HEK293 (cell line): ENCODE measurements around the gene TTBK1.

Experiments
- CTCF ChIA-PET: fragments of 350-600 bp; formaldehyde crosslinking; extraction: SDS; loops from one replicate; lab custom pipeline; 2021; ENCODE audit warnings: antibody characterized with exemption; lab: Yijun Ruan, JAX
- POLR2A ChIA-PET: fragments of 300-600 bp; formaldehyde crosslinking; extraction: SDS; loops from one replicate; lab custom pipeline; 2020; ENCODE audit warnings: antibody characterized with exemption, inconsistent platforms; lab: Yijun Ruan, JAX
- H3K27ac ChIP-seq: fragments of 200-500 bp; sonication (Bioruptor generic); 2 replicates; pipeline ENCODE4 v1.5.1; 2014; ENCODE audit warnings: low read depth, low read length, control low read depth, inconsistent platforms; ENCODE audit errors: extremely low read depth
- H3K36me3 ChIP-seq, 2 experiments: fragments of 200-500 bp in 1 of 2; sonication (Bioruptor generic) in 1 of 2; 1 replicate in 1 of 2; 2 replicates in 1 of 2; pipeline ENCODE4 v1.5.1; 2014 to 2017; ENCODE audit warnings: inconsistent platforms in 2 of 2, low read length in 2 of 2; ENCODE audit not compliant: control insufficient read depth in 2 of 2, insufficient read depth in 1 of 2
- H3K4me1 ChIP-seq: fragments of 200-500 bp; sonication (Bioruptor generic); 2 replicates; pipeline ENCODE4 v1.5.1; 2014; ENCODE audit warnings: mild to moderate bottlenecking, low read length, inconsistent platforms; ENCODE audit not compliant: control insufficient read depth, insufficient read depth
- H3K4me3 ChIP-seq: 2 replicates; pipeline ENCODE4 v1.5.1; 2011; ENCODE audit warnings: low read depth, mild to moderate bottlenecking, control low read depth, low read length, moderate library complexity
- H3K9me3 ChIP-seq: fragments of 200-500 bp; sonication (Bioruptor generic); 2 replicates; pipeline ENCODE4 v1.5.1; 2014; ENCODE audit warnings: low read depth, low read length, inconsistent platforms; ENCODE audit not compliant: control insufficient read depth, insufficient read depth
- BCL11A ChIP-seq: fragments of 450-650 bp; formaldehyde crosslinking; IDR thresholded peaks from 2 replicates; pipeline ENCODE4 v1.5.1; 2016; ENCODE audit warnings: low read depth, missing biosample characterization, missing genetic modification characterization
- FEZF1 ChIP-seq: fragments of 450-650 bp; formaldehyde crosslinking; IDR thresholded peaks from 2 replicates; pipeline ENCODE4 v1.5.1; 2016; ENCODE audit warnings: missing biosample characterization, missing genetic modification characterization
- SETDB1 ChIP-seq: IDR thresholded peaks from one replicate; pipeline ENCODE4 v1.6.1; 2017; ENCODE audit warnings: mild to moderate bottlenecking, low read length, moderate library complexity, mixed read lengths; ENCODE audit not compliant: insufficient read length
- YY2 ChIP-seq: fragments of 450-650 bp; formaldehyde crosslinking; IDR thresholded peaks from 2 replicates; pipeline ENCODE4 v1.5.1; 2016; ENCODE audit warnings: missing biosample characterization, missing genetic modification characterization
- ZBTB20 ChIP-seq: fragments of 450-650 bp; formaldehyde crosslinking; IDR thresholded peaks from 2 replicates; pipeline ENCODE4 v1.5.1; 2016; ENCODE audit warnings: missing biosample characterization, missing genetic modification characterization
- ZBTB44 ChIP-seq: fragments of 450-650 bp; IDR thresholded peaks from 2 replicates; pipeline ENCODE4 v1.5.1; 2018; ENCODE audit warnings: missing biosample characterization, mild to moderate bottlenecking, missing genetic modification characterization
- ZBTB49 ChIP-seq: fragments of 450-650 bp; formaldehyde crosslinking; IDR thresholded peaks from 2 replicates; pipeline ENCODE4 v1.5.1; 2016; ENCODE audit warnings: missing biosample characterization, missing genetic modification characterization, low read depth
- ZBTB8A ChIP-seq: fragments of 450-650 bp; formaldehyde crosslinking; IDR thresholded peaks from 2 replicates; pipeline ENCODE4 v1.5.1; 2016; ENCODE audit warnings: missing biosample characterization, missing genetic modification characterization
- ZNF10 ChIP-seq: fragments of 450-650 bp; formaldehyde crosslinking; IDR thresholded peaks from 2 replicates; pipeline ENCODE4 v1.5.1; 2017; ENCODE audit warnings: missing biosample characterization, missing genetic modification characterization
- ZNF202 ChIP-seq: fragments of 450-650 bp; formaldehyde crosslinking; IDR thresholded peaks from 2 replicates; pipeline ENCODE4 v1.5.1; 2016; ENCODE audit warnings: missing biosample characterization, missing genetic modification characterization, borderline replicate concordance
- ZNF23 ChIP-seq: fragments of 450-650 bp; formaldehyde crosslinking; IDR thresholded peaks from 2 replicates; pipeline ENCODE4 v1.5.1; 2016; ENCODE audit warnings: missing biosample characterization, missing genetic modification characterization, borderline replicate concordance
- ZNF302 ChIP-seq: fragments of 450-650 bp; formaldehyde crosslinking; IDR thresholded peaks from 2 replicates; pipeline ENCODE4 v1.5.1; 2016; ENCODE audit warnings: missing biosample characterization, missing genetic modification characterization, low read depth
- ZNF354C ChIP-seq: fragments of 450-650 bp; formaldehyde crosslinking; IDR thresholded peaks from 2 replicates; pipeline ENCODE4 v1.5.1; 2016; ENCODE audit warnings: missing biosample characterization, missing genetic modification characterization, low read depth, borderline replicate concordance
- ZNF398 ChIP-seq: fragments of 450-650 bp; formaldehyde crosslinking; IDR thresholded peaks from 2 replicates; pipeline ENCODE4 v1.5.1; 2017; ENCODE audit warnings: missing biosample characterization, missing genetic modification characterization
- ZNF48 ChIP-seq: fragments of 450-650 bp; formaldehyde crosslinking; IDR thresholded peaks from 2 replicates; pipeline ENCODE4 v1.5.1; 2016; ENCODE audit warnings: missing biosample characterization, missing genetic modification characterization
- ZNF501 ChIP-seq: fragments of 450-650 bp; formaldehyde crosslinking; IDR thresholded peaks from 2 replicates; pipeline ENCODE4 v1.5.1; 2016; ENCODE audit warnings: missing biosample characterization, missing genetic modification characterization
- ZNF521 ChIP-seq: fragments of 450-650 bp; formaldehyde crosslinking; IDR thresholded peaks from 2 replicates; pipeline ENCODE4 v1.5.1; 2017; ENCODE audit warnings: missing biosample characterization, mild to moderate bottlenecking, missing genetic modification characterization
- ZNF549 ChIP-seq: fragments of 450-650 bp; IDR thresholded peaks from 2 replicates; pipeline ENCODE4 v1.5.1; 2018; ENCODE audit warnings: missing biosample characterization, missing genetic modification characterization, mild to moderate bottlenecking, inconsistent platforms, moderate library complexity
- ZNF701 ChIP-seq: fragments of 450-650 bp; formaldehyde crosslinking; IDR thresholded peaks from 2 replicates; pipeline ENCODE4 v1.5.1; 2016; ENCODE audit warnings: missing biosample characterization, missing genetic modification characterization
- ZNF707 ChIP-seq: fragments of 450-650 bp; formaldehyde crosslinking; IDR thresholded peaks from 2 replicates; pipeline ENCODE4 v1.5.1; 2016; ENCODE audit warnings: missing biosample characterization, missing genetic modification characterization
- ZNF747 ChIP-seq: fragments of 450-650 bp; formaldehyde crosslinking; IDR thresholded peaks from 2 replicates; pipeline ENCODE4 v1.5.1; 2016; ENCODE audit warnings: missing biosample characterization, missing genetic modification characterization
- ZNF777 ChIP-seq: fragments of 450-650 bp; formaldehyde crosslinking; IDR thresholded peaks from 2 replicates; pipeline ENCODE4 v1.5.1; 2017; ENCODE audit warnings: missing biosample characterization, missing genetic modification characterization, borderline replicate concordance
- ZXDB ChIP-seq: fragments of 450-650 bp; formaldehyde crosslinking; IDR thresholded peaks from 2 replicates; pipeline ENCODE4 v1.5.1; 2016; ENCODE audit warnings: missing biosample characterization, missing genetic modification characterization
- TF ChIP-seq, protein P1 (sequence below): fragments of 450-650 bp; formaldehyde crosslinking; IDR thresholded peaks from 2 replicates; pipeline ENCODE4 v1.5.1; 2016; ENCODE audit warnings: missing biosample characterization, missing genetic modification characterization
- TF ChIP-seq, protein P2 (sequence below): fragments of 450-650 bp; formaldehyde crosslinking; IDR thresholded peaks from 2 replicates; pipeline ENCODE4 v1.5.1; 2016; ENCODE audit warnings: missing biosample characterization, missing genetic modification characterization

The TTBK1 gene

DNA sequence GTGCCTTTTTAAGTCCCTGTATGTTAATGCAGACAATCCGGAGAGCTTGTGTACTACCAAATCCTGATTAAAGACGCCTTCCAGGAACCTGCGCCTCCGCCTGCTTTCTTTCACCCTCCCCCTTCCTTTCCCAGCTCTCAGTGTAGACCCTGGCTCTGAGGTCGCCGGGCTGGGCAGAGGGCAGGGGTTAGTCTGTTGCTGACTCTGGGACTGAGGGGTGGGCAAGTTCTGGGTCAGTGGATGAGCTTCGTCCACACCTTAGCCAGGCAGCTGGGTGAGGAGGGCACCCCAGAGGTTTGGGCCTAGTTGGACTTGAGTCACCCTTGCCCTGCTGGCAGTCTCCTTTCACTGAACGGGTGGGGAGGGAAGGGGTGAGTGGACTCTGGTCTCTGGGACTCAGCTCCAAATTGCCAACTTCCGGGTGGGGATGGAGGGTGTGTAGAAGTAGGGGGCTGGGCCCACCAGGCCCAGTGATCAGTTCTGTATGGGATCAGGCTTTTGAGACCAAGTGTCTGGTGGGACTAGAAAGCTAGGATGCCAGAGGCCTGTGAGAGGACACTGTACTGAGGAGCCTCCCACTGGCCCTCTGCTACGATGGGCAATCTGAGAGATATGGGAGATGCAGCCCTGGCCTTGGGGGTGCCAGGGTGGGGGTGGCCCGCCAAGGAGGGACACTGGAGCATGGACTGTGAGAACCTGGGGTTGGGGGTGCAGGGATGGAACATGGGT lies 33.5 kb downstream of the TTBK1 start (continued):
- TF ChIP-seq ZBTB49 (tag by site-specific recombination) (no peak), ZNF777 (tag by site-specific recombination) (no peak), YY2 (tag by site-specific recombination) (no peak), ZNF701 (no peak), ZXDB (tag by site-specific recombination) (no peak), ZNF549 (tag by site-specific recombination) (no peak)
- TF ChIP-seq, all 188 proteins: peak for 0

GRCh38 chr6:43277306-43277642 lies 34.0 kb downstream of the TTBK1 start:
- POLR2A ChIA-PET: no interaction called here
- Histone ChIP-seq H3K27ac (no peak overlapping the region), H3K36me3 (no peaks in the 10 kb centered on the region), H3K4me1 (no peaks in the 10 kb centered on the region), H3K9me3 (no peaks in the 10 kb centered on the region), H3K4me3 (no peak overlapping the region)
- TF ChIP-seq ZNF48 (tag by site-specific recombination): no peak
- no peak for TF ChIP-seq ZNF354C (tag by site-specific recombination)
- TF ChIP-seq, protein P1, sequence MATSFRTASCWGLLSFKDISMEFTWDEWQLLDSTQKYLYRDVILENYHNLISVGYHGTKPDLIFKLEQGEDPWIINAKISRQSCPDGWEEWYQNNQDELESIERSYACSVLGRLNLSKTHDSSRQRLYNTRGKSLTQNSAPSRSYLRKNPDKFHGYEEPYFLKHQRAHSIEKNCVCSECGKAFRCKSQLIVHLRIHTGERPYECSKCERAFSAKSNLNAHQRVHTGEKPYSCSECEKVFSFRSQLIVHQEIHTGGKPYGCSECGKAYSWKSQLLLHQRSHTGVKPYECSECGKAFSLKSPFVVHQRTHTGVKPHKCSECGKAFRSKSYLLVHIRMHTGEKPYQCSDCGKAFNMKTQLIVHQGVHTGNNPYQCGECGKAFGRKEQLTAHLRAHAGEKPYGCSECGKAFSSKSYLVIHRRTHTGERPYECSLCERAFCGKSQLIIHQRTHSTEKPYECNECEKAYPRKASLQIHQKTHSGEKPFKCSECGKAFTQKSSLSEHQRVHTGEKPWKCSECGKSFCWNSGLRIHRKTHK (tag by site-specific recombination): no peak
- TF ChIP-seq, protein P2, sequence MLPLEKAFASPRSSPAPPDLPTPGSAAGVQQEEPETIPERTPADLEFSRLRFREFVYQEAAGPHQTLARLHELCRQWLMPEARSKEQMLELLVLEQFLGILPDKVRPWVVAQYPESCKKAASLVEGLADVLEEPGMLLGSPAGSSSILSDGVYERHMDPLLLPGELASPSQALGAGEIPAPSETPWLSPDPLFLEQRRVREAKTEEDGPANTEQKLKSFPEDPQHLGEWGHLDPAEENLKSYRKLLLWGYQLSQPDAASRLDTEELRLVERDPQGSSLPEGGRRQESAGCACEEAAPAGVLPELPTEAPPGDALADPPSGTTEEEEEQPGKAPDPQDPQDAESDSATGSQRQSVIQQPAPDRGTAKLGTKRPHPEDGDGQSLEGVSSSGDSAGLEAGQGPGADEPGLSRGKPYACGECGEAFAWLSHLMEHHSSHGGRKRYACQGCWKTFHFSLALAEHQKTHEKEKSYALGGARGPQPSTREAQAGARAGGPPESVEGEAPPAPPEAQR (tag by site-specific recombination): no peak
- TF ChIP-seq BCL11A (tag by site-specific recombination): no peak
- no peak for TF ChIP-seq ZNF521
- TF ChIP-seq FEZF1: no peak
- TF ChIP-seq ZNF707: no peak
- TF ChIP-seq ZBTB44 (tag by site-specific recombination): no peak
- TF ChIP-seq YY2 (tag by site-specific recombination): no peak
- no peak for TF ChIP-seq ZNF302 (tag by site-specific recombination)
- no peak for TF ChIP-seq ZNF10
- no peak for TF ChIP-seq ZNF202 (tag by site-specific recombination)
- TF ChIP-seq ZBTB20: no peak
- no peak for TF ChIP-seq ZNF747 (tag by site-specific recombination)
- no peak for TF ChIP-seq ZNF501 (tag by site-specific recombination)
- no peak for TF ChIP-seq SETDB1
- no peak for TF ChIP-seq ZBTB8A (tag by site-specific recombination)
- no peak for TF ChIP-seq ZNF23 (tag by site-specific recombination)
- TF ChIP-seq ZNF398 (tag by site-specific recombination): no peak
- CTCF ChIA-PET: interaction anchor here (0.8 to 2.0 kb wide), 3 partner anchors 14 to 230 kb away, joined by 3 to 4 read pairs (median 4); no protein-coding TSS in a partner anchor
